Karpas-422 (cell line): ENCODE results near the gene SMIM41. TPM values are rescaled to one million over a fixed set of nuclear protein-coding genes. Genes with fewer than 3 reads are reported as not detected.

ENCODE experiments used
- DNase-seq: peaks from one replicate; pipeline ENCODE4 v3.0.0-alpha.2; 2015
- H2AFZ ChIP-seq: fragments of 200-600 bp; sonication (generic); 2 replicates; pipeline ENCODE4 v1.6.1; 2014; ENCODE audit warnings: antibody characterized with exemption, low read length, mixed read lengths
- H3K27ac ChIP-seq: fragments of 200-600 bp; sonication (generic); 2 replicates; pipeline ENCODE4 v1.5.1; 2014; ENCODE audit warnings: mild to moderate bottlenecking, low read length, moderate library complexity
- H3K27me3 ChIP-seq: fragments of 200-600 bp; sonication (generic); 2 replicates; pipeline ENCODE4 v1.6.1; 2014; ENCODE audit warnings: low read length, mixed read lengths
- H3K36me3 ChIP-seq: fragments of 200-600 bp; sonication (generic); 2 replicates; pipeline ENCODE4 v1.6.1; 2014; ENCODE audit warnings: low read length, mixed read lengths; ENCODE audit not compliant: insufficient read depth
- H3K4me1 ChIP-seq: fragments of 200-600 bp; sonication (generic); 2 replicates; pipeline ENCODE4 v1.6.1; 2014; ENCODE audit warnings: mild to moderate bottlenecking, low read length, mixed read lengths
- H3K4me2 ChIP-seq: fragments of 200-600 bp; sonication (generic); 2 replicates; pipeline ENCODE4 v1.6.1; 2014; ENCODE audit warnings: low read length, low read depth, mild to moderate bottlenecking; ENCODE audit not compliant: poor library complexity, severe bottlenecking
- H3K4me3 ChIP-seq: fragments of 200-600 bp; sonication (generic); 2 replicates; pipeline ENCODE4 v1.5.1; 2014; ENCODE audit warnings: mild to moderate bottlenecking, antibody characterized with exemption, low read length, mixed read lengths
- H3K79me2 ChIP-seq: fragments of 200-600 bp; sonication (generic); 2 replicates; pipeline ENCODE4 v1.6.1; 2014; ENCODE audit warnings: mild to moderate bottlenecking, low read length, mixed read lengths
- H3K9ac ChIP-seq: fragments of 200-600 bp; sonication (generic); 2 replicates; pipeline ENCODE4 v1.6.0; 2014; ENCODE audit warnings: low read length
- H3K9me2 ChIP-seq: fragments of 200-600 bp; sonication (generic), shearing (Covaris generic); replicated peaks from 2 replicates; pipeline ENCODE4 v1.6.0; 2014; ENCODE audit warnings: mild to moderate bottlenecking, low read length, moderate library complexity; ENCODE audit not compliant: insufficient read depth
- H3K9me3 ChIP-seq: fragments of 300-700, 200-600 bp; sonication (generic); 2 replicates; pipeline ENCODE4 v1.6.1; 2014; ENCODE audit warnings: low read length, mixed read lengths
- H4K20me1 ChIP-seq: fragments of 200-600 bp; sonication (generic); 2 replicates; pipeline ENCODE4 v1.6.1; 2014; ENCODE audit warnings: mild to moderate bottlenecking, antibody characterized with exemption, low read length, low read depth; ENCODE audit not compliant: insufficient read depth
- total RNA-seq: library from RNA; depleted of rRNA; stranded (reverse); fragments of >200 nt; shearing (Covaris generic); gene quantifications from 2 replicates; pipeline ENCODE4 v1.2.3, GENCODE V29; 2014; ENCODE audit warnings: low replicate concordance

The SMIM41 gene
- total RNA-seq, 1 experiment from 2014 or later, result 0.75 TPM

DNA sequence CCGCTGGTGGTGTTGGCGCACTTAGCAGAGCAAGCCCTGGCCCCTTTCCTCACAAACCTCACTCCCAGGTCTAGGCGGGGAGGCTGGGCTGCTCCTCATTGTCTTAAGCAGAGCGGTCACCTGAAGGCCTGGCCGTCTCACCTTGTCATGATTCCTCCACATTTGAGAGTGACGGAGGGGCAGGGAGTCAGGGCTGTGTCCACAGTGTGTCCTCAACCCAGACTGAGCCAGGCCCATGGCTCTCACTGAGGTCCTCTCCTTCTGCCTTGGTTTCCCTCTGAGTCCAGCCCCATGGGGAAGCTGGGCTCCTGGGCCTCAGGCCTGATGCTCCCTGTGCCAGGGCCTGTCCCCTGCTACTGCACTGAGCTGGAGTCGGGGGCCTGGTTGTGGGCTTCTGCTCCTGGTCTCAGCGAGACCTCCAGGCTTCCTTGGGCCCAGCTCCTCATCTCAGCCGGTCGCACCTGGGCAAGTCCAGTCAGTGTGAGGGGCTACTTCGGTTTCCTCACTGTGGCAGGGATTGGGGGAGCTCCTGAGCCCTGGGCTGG is 67.4 kb downstream of the SMIM41 start:
- Histone ChIP-seq H3K4me1 (no peaks in the 10 kb centered on the region), H2AFZ (no peak overlapping the region), H3K27me3 (no peaks in the 10 kb centered on the region), H3K4me3 (no peak overlapping the region), H3K9me2 (no peaks in the 10 kb centered on the region), H3K4me2 (no peak overlapping the region), H3K9me3 (no peaks in the 10 kb centered on the region), H3K9ac (no peak overlapping the region), H4K20me1 (no peaks in the 10 kb centered on the region), H3K79me2 (no peaks in the 10 kb centered on the region), H3K36me3 (no peaks in the 10 kb centered on the region), H3K27ac (no peak overlapping the region)
- DNase-seq, result no peak

DNA sequence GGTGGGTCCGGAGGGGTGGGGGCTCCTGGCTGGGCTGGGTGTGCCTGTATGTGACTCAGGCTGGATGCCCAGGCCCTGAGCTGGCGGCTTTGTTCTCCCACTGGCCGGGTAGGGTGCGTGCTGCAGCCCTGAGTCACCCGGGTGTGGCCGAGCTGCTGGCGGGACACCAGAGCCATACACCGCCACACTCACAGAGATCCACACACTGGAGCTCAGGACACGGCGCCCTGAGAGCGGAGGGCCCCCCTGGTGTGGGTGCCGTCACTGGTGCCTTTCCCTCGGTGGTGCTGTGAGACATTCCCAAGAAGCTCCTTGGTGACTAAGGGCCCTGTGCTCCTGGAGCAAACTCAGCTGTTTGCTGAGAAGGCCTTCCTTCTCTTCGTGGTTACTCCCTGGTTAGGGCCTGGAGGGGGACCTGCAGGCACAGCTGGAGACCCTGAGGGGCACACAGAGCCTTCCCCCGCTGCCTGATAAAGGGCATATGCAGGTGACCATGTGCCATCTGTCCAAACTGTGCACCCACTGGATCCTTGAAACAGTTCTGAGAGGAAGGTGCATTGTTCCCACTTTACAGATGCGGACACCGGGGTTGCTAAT is 68.0 kb downstream of the SMIM41 start:
- H3K4me2 ChIP-seq, result no peak overlapping the region

DNA sequence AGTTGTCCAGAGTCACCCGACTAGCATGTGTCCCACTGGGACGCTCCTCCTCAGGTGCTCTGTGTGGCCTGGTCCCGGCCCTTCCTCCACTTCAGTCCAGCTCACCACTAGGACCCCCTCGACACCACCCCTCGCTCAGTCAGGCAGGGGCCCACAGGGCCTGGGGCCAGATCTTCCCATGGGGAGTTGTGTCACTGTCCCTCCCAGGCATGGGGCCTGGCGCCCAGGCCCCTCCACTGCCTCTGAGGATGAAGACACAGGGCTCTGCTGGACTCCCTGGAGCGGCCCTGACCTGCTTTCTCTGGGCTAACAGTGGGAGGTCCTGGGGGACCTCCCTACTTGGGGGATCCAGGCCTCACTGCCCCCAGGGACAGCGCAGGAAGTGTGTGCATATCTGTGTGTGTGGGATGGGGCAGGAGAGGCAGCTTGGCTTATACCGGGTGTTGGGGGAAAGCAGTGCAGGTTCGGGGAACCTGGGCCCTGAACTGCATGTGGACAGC is 68.5 kb downstream of the SMIM41 start:
- H3K9ac ChIP-seq, result no peak overlapping the region
- no peaks in the 10 kb centered on the region for H3K27me3 ChIP-seq
- H2AFZ ChIP-seq, result no peak overlapping the region
- H3K36me3 ChIP-seq, result no peaks in the 10 kb centered on the region
- H3K9me3 ChIP-seq, result no peaks in the 10 kb centered on the region
- H3K4me1 ChIP-seq, result no peaks in the 10 kb centered on the region
- no peaks in the 10 kb centered on the region for H3K79me2 ChIP-seq
- no peak overlapping the region for H3K27ac ChIP-seq
- H3K4me2 ChIP-seq, result no peak overlapping the region
- H3K9me2 ChIP-seq, result no peaks in the 10 kb centered on the region
- DNase-seq, result no peak
- H4K20me1 ChIP-seq, result no peaks in the 10 kb centered on the region
- H3K4me3 ChIP-seq, result no peak overlapping the region

More for the DNA sequence above, 68.0 kb downstream of the SMIM41 start:
- Histone ChIP-seq H3K9ac (no peak overlapping the region), H3K4me1 (no peaks in the 10 kb centered on the region), H3K27me3 (no peaks in the 10 kb centered on the region), H3K9me2 (no peaks in the 10 kb centered on the region), H3K79me2 (no peaks in the 10 kb centered on the region), H3K27ac (no peak overlapping the region), H3K9me3 (no peaks in the 10 kb centered on the region), H2AFZ (no peak overlapping the region), H4K20me1 (no peaks in the 10 kb centered on the region), H3K4me3 (no peak overlapping the region), H3K36me3 (no peaks in the 10 kb centered on the region)
- no peak for DNase-seq

DNA sequence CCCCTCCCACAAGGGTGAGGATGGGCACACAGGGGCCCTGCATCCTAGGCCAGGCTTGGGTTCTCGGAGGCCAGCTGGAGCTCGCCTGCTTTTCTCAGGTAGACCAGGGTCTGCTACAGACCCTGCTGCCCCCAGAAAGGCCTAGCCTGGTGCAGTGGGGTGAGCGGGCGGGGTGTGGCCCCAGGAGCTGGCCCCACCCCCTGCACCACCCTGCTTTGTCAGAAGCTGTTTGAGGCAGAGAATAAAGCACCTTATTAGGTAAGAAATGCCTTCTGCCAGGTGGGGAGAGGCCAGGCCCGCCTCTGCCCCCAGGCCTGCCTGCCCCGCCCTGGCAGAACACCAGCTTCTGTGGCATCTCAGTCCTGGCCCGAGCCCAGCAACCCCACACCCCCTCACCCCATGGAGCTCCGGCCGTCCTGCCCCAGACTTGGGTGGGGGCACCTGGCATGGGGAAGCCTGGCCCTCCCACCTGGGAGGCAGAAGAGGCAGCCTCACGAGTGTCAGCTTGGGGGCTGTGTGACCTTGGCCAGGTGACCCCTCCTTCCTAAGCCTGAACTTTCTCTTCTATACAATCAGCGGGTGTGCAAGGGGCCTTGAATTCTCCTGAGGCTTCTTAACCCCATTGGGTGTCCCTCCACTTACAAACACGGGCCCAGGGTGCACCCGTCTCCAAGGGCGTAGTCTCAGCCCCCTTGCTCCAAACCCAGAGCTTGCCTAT is 69.1 kb downstream of the SMIM41 start:
- Histone ChIP-seq H3K4me3 (no peak overlapping the region), H3K4me1 (no peaks in the 10 kb centered on the region), H3K9me3 (no peaks in the 10 kb centered on the region), H3K79me2 (no peaks in the 10 kb centered on the region), H3K27ac (no peak overlapping the region), H2AFZ (no peak overlapping the region), H3K9ac (no peak overlapping the region), H3K36me3 (no peaks in the 10 kb centered on the region), H3K9me2 (no peaks in the 10 kb centered on the region), H3K4me2 (no peak overlapping the region), H4K20me1 (no peaks in the 10 kb centered on the region), H3K27me3 (no peaks in the 10 kb centered on the region)
- DNase-seq, result no peak

DNA sequence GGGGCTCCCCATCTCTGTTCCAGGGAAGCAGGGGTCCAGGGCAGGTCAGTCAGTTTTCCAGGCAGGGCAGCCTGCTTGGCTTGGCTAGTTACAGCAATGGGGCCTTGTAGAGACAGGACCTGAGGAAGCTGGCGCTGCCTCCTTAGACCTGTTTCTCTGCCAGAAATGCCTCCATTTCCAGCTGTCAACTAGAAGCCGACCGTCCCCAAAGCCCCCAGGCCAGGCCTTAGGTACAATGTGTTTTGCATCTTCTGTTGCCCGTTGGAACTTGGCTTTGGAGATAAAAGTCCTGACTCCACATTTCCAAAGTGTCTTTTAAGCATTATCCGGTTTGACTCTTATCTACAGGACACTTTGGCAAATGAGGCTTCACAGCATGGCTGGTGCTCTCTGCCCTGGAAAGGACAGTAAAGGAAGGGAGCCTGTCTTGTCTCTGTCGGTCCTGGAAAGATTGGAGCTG is 69.7 kb downstream of the SMIM41 start:
- Histone ChIP-seq H3K27me3 (no peaks in the 10 kb centered on the region), H3K9me3 (no peaks in the 10 kb centered on the region), H3K36me3 (no peaks in the 10 kb centered on the region), H4K20me1 (no peaks in the 10 kb centered on the region), H3K27ac (no peak overlapping the region), H3K4me1 (no peaks in the 10 kb centered on the region), H3K9me2 (no peaks in the 10 kb centered on the region), H3K4me2 (no peak overlapping the region), H3K4me3 (no peak overlapping the region), H2AFZ (no peak overlapping the region), H3K9ac (no peak overlapping the region), H3K79me2 (no peaks in the 10 kb centered on the region)
- DNase-seq, result no peak

DNA sequence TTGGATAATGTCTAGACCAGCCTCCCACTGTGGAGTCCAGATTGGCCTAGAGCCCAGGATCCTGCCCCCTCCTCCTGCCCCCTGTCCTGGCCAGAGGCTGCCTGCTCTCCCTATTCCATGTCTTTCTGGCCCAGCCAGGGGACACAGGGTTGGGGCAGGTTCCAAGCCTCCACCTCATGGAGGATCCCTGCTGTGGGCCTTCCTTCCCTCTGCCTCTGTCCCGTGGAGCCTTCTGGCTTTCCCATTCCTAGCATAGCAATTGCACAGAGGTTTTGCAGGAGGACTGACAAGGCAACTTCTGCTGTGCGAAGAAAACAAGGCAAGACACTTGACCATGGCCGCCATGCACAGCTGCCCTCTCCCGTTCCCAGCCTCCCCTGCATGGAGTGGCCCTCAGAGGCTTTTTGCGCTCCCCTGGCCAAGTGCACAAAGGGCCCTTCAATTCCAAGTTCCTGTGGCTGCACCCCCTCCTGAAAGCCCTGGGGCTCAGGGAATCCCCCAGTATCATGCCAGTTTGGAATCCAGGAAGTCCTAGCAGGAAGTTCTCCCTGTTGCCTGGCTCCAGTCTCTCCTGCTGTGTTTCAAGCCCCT is 70.2 kb downstream of the SMIM41 start:
- Histone ChIP-seq H2AFZ (no peak overlapping the region), H3K27ac (no peak overlapping the region), H3K9me3 (no peaks in the 10 kb centered on the region), H3K36me3 (no peaks in the 10 kb centered on the region), H3K4me2 (no peak overlapping the region), H3K27me3 (no peaks in the 10 kb centered on the region), H3K79me2 (no peaks in the 10 kb centered on the region), H3K9ac (no peak overlapping the region), H3K4me1 (no peaks in the 10 kb centered on the region), H3K4me3 (no peak overlapping the region), H3K9me2 (no peaks in the 10 kb centered on the region), H4K20me1 (no peaks in the 10 kb centered on the region)
- DNase-seq, result no peak

DNA sequence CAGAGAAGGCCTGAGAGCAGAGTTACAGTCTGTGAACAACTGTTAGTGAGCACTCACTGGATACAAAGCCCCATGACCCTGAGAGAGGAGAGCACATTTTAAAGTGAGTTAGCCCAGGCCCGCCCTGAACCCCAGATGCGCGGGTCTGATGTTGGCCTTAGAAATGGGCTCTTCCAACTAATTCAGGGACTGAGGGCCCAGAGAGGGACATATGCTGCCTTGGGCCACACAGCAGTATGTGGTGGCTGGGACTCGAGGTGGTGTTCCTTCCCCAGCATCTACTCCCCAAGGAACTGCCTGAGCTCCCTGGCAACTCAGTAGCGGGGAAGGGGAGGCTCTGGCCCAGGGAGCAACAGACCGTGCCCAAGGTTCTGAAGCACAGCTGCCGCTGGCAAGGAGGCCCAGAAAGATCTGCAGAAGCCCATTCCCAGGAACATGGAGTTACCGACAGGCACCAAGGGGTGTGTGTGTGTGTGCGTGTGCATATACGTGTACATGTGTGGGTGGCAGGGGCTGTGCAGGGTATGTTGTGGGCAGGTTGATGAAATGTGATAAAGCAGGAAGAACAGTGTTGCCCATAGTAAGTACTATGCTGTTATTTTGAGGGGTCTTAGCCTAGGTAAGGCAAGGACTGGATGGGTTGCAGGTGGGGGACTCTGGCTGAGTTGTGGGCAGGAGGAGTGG is 71.8 kb downstream of the SMIM41 start:
- Histone ChIP-seq H3K4me2 (no peak overlapping the region), H3K79me2 (no peaks in the 10 kb centered on the region), H3K9me2 (no peaks in the 10 kb centered on the region), H4K20me1 (no peaks in the 10 kb centered on the region), H3K9me3 (no peaks in the 10 kb centered on the region), H3K36me3 (no peaks in the 10 kb centered on the region), H3K4me3 (no peak overlapping the region), H3K27me3 (no peaks in the 10 kb centered on the region), H3K9ac (no peak overlapping the region), H3K4me1 (no peaks in the 10 kb centered on the region), H2AFZ (no peak overlapping the region), H3K27ac (no peak overlapping the region)
- no peak for DNase-seq
